HCT116 (cell line): Measurements from ENCODE around the gene HSPA12B. TPM values are rescaled to one million over a fixed set of nuclear protein-coding genes. Genes with fewer than 3 reads are reported as not detected.

Experiments used
- ATAC-seq: fragments of 200-7000 bp; cut with Tn5 transposase; 2 replicates; pipeline ENCODE4 v1.9.1; 2020; ENCODE audit warnings: mild to moderate bottlenecking, moderate library complexity
- BruUV-seq: library from RNA; stranded (reverse); fragments of 400-500 nt; replicated peaks from 2 replicates; lab custom pipeline; 2021; lab: Mats Ljungman, UMichigan
- CTCF ChIA-PET: fragments of 300-600 bp; sonication (Branson Sonifier 250); formaldehyde crosslinking; loops from one replicate; lab custom pipeline; 2021; ENCODE audit warnings: antibody characterized with exemption; lab: Charles Lee
- POLR2A ChIA-PET: fragments of 300-600, 350-600 bp; sonication (Branson Sonifier 250); formaldehyde crosslinking; loops from one replicate; lab custom pipeline; 2021; ENCODE audit warnings: antibody characterized with exemption; lab: Charles Lee
- RAD21 ChIA-PET, 2 experiments: fragments of 300-600 bp; sonication (Branson Sonifier 250); formaldehyde crosslinking; loops; one replicate each; lab custom pipeline; 2023; ENCODE audit warnings: low total read pairs in 2 of 2; ENCODE audit not compliant: uncharacterized antibody in 2 of 2, unreplicated experiment in 2 of 2, low non-redundant PET in 1 of 2; lab: Charles Lee
- DNase-seq: peaks from one replicate; pipeline ENCODE4 v3.0.0-alpha.2; 2010; ENCODE audit warnings: low read depth, low spot score
- H2AFZ ChIP-seq: fragments of 200-600 bp; shearing (Covaris generic), sonication (generic); 2 replicates; pipeline ENCODE4 v1.6.1; 2017; ENCODE audit warnings: low read depth, mixed run types, mixed read lengths, antibody characterized with exemption, low read length; ENCODE audit not compliant: poor library complexity, severe bottlenecking
- H3K27ac ChIP-seq: 2 replicates; pipeline ENCODE4 v1.5.1; 2012; ENCODE audit warnings: low read depth, low read length
- H3K27me3 ChIP-seq: fragments of 200-600 bp; sonication (generic); 2 replicates; pipeline ENCODE4 v1.6.1; 2016; ENCODE audit warnings: mixed run types, low read length, mixed read lengths; ENCODE audit not compliant: insufficient read depth
- H3K36me3 ChIP-seq, 2 experiments: fragments of 200-500 bp in 1 of 2; fragments of 200-600 bp in 1 of 2; sonication (Bioruptor generic) in 1 of 2; sonication (generic) in 1 of 2; 2 replicates each; pipeline versions ENCODE4 v1.5.1 to v1.6.1; 2014 to 2016; ENCODE audit warnings: low read length in 2 of 2, inconsistent platforms in 1 of 2, mixed read lengths in 1 of 2, mixed run types in 1 of 2; ENCODE audit not compliant: insufficient read depth in 2 of 2, control insufficient read depth in 1 of 2
- H3K4me1 ChIP-seq, 2 experiments: fragments of 200-600 bp in 1 of 2; sonication (generic) in 1 of 2; 2 replicates each; pipeline versions ENCODE4 v1.5.1 to v1.6.1; 2012 to 2017; ENCODE audit warnings: low read length in 2 of 2, inconsistent platforms in 1 of 2, mild to moderate bottlenecking in 1 of 2, mixed read lengths in 1 of 2, mixed run types in 1 of 2, moderate library complexity in 1 of 2; ENCODE audit not compliant: insufficient read depth in 2 of 2, control insufficient read depth in 1 of 2
- H3K4me2 ChIP-seq: fragments of 200-600 bp; sonication (generic); 2 replicates; pipeline ENCODE4 v1.6.1; 2017; ENCODE audit warnings: mixed run types, low read length, mixed read lengths
- H3K4me3 ChIP-seq, 2 experiments: fragments of 200-600 bp in 1 of 2; sonication (generic) in 1 of 2; replicated peaks in 1 of 2; 2 replicates each; pipeline ENCODE4 v1.5.1; 2011 to 2016; ENCODE audit warnings: low read length in 2 of 2, control low read depth in 1 of 2, low read depth in 1 of 2, mild to moderate bottlenecking in 1 of 2, mixed read lengths in 1 of 2, mixed run types in 1 of 2
- H3K79me2 ChIP-seq: fragments of 200-600 bp; sonication (generic); 2 replicates; pipeline ENCODE4 v1.6.1; 2017; ENCODE audit warnings: mild to moderate bottlenecking, mixed run types, low read length, moderate library complexity, mixed read lengths; ENCODE audit not compliant: insufficient read depth
- H3K9ac ChIP-seq: fragments of 200-600 bp; sonication (generic); 2 replicates; pipeline ENCODE4 v1.6.1; 2016; ENCODE audit warnings: low read length, mixed read lengths
- H3K9me2 ChIP-seq: fragments of 200-600 bp; sonication (generic), shearing (Covaris generic); 2 replicates; pipeline ENCODE4 v1.6.1; 2017; ENCODE audit warnings: mixed run types, mild to moderate bottlenecking, moderate library complexity; ENCODE audit not compliant: insufficient read depth
- H3K9me3 ChIP-seq, 2 experiments: fragments of 200-500 bp in 1 of 2; fragments of 200-600 bp in 1 of 2; sonication (Bioruptor generic) in 1 of 2; sonication (generic) in 1 of 2; 2 replicates each; pipeline ENCODE4 v1.6.1; 2014 to 2017; ENCODE audit warnings: low read length in 2 of 2, mixed read lengths in 2 of 2, inconsistent platforms in 1 of 2, low read depth in 1 of 2, mild to moderate bottlenecking in 1 of 2, mixed run types in 1 of 2, moderate library complexity in 1 of 2; ENCODE audit not compliant: control insufficient read depth in 1 of 2, insufficient read depth in 1 of 2
- H4K20me1 ChIP-seq: fragments of 200-600 bp; sonication (generic), shearing (Covaris generic); 2 replicates; pipeline ENCODE4 v1.6.1; 2017; ENCODE audit warnings: mixed run types, mild to moderate bottlenecking, moderate library complexity; ENCODE audit not compliant: insufficient read depth
- CTCF ChIP-seq, 3 experiments: fragments of 200-600 bp in 1 of 3; sonication (generic) in 1 of 3; IDR thresholded peaks in 2 of 3; conservative IDR thresholded peaks in 1 of 3; 2 replicates each; pipeline ENCODE4 v1.5.1; 2012 to 2017; ENCODE audit warnings: low read depth in 2 of 3, low read length in 2 of 3, antibody characterized with exemption in 1 of 3, borderline replicate concordance in 1 of 3, control low read depth in 1 of 3, mild to moderate bottlenecking in 1 of 3, mixed read lengths in 1 of 3, mixed run types in 1 of 3, moderate library complexity in 1 of 3; ENCODE audit not compliant: insufficient read depth in 1 of 3
- POLR2A ChIP-seq: IDR thresholded peaks from 2 replicates; pipeline ENCODE4 v1.7.0; 2011; ENCODE audit warnings: borderline replicate concordance; ENCODE audit not compliant: insufficient read depth, insufficient read length; ENCODE audit errors: extremely low read depth
- SRF ChIP-seq: IDR thresholded peaks from 2 replicates; pipeline ENCODE4 v1.6.1; 2012; ENCODE audit warnings: low read depth
- TCF7L2 ChIP-seq: IDR thresholded peaks from 2 replicates; pipeline ENCODE4 v1.7.0; 2011; ENCODE audit warnings: borderline replicate concordance, inconsistent platforms; ENCODE audit not compliant: insufficient read depth, insufficient read length; ENCODE audit errors: extremely low read depth
- YY1 ChIP-seq: IDR thresholded peaks from 2 replicates; pipeline ENCODE4 v1.6.1; 2011; ENCODE audit warnings: low read length, low read depth, moderate library complexity, mild to moderate bottlenecking; ENCODE audit not compliant: insufficient replicate concordance; ENCODE audit errors: extremely low read depth
- intact Hi-C: fragments of 100-400 bp; cut with micrococcal nuclease; formaldehyde crosslinking; loops from 2 replicates; pipeline ENCODE4 v1.10.0; 2022
- total RNA-seq: library from RNA; stranded (reverse); gene quantifications from one replicate; pipeline ENCODE4 v1.2.1, GENCODE V29; 2021; ENCODE audit not compliant: unreplicated experiment

The HSPA12B gene
- total RNA-seq, 1 experiment from 2014 or later, result not detected

- TF ChIP-seq CTCF (IDR thresholded peaks at IDR 0.05 in 2 of 3, conservative IDR thresholded peaks at IDR 0.05 in 1 of 3; ENCODE audit: borderline replicate concordance in 1 of 3, insufficient read depth in 1 of 3, low read depth in 2 of 3, low read length in 2 of 3) (peak; percentile 63 to 83 (median 69)), SRF (no peak), YY1 (peak; percentile 99)
Measured at GRCh38 chr20:3781153-3781910, 48.8 kb downstream of the HSPA12B start, which contains the start of gene SPEF1 (continued).

- Histone ChIP-seq H4K20me1 (no peaks in the 10 kb centered on the region), H3K9me2 (no peaks in the 10 kb centered on the region), H3K9ac (no peak overlapping the region), H3K4me2 (no peak overlapping the region), H3K27ac (no peak overlapping the region), H3K27me3 (no peaks in the 10 kb centered on the region), H3K36me3 (peaks cover 0 to 8% of the 10 kb centered on the region in 2 experiments; a peak in 1 of 4 replicates), H3K9me3 (no peaks in the 10 kb centered on the region), H3K4me3 (no peak overlapping the region), H3K4me1 (peaks cover 13 to 33% of the 10 kb centered on the region in 2 experiments; a peak in 3 of 4 replicates), H2AFZ (no peak overlapping the region), H3K79me2 (peaks cover 27% of the 10 kb centered on the region)
- ATAC-seq (no peak), DNase-seq (no peak)
- intact Hi-C loops, result no loop called here
- no TSS peak for BruUV-seq
- ChIA-PET POLR2A (no interaction called here), RAD21 (no interaction called here), CTCF (no interaction called here)
- TF ChIP-seq TCF7L2, result no peak
- peak; percentile 8 for TF ChIP-seq POLR2A
Measured at GRCh38 chr20:3782597-3782996, 50.1 kb downstream of the HSPA12B start.
